Left renal pelvis (tissue), 4 donors: ENCODE data around the gene PALD1. TPM values are rescaled to one million over a fixed set of nuclear protein-coding genes. Genes with fewer than 3 reads are reported as not detected.

Experiments used
- DNase-seq, 4 donors: peaks; one replicate each; pipeline ENCODE4 v3.0.0-alpha.2; 2013; ENCODE audit warnings: low read depth in 4 of 4, low spot score in 3 of 4
- polyA plus RNA-seq, 4 donors: library from polyadenylated mRNA; unstranded; fragments of 120-200 nt; gene quantifications; one replicate each; pipeline ENCODE4 v1.2.1, GENCODE V29; 2013; ENCODE audit not compliant: insufficient read length in 4 of 4

The PALD1 gene
- polyA plus RNA-seq, 4 donors = 9.2 to 11.8 (median 10.6) TPM

GRCh38 chr10:70530315-70530714 lies 51.7 kb downstream of the PALD1 start:
- DNase-seq = no peak

- DNase-seq = no peak
Measured at GRCh38 chr10:70532554-70533188, 54.1 kb downstream of the PALD1 start.

DNA sequence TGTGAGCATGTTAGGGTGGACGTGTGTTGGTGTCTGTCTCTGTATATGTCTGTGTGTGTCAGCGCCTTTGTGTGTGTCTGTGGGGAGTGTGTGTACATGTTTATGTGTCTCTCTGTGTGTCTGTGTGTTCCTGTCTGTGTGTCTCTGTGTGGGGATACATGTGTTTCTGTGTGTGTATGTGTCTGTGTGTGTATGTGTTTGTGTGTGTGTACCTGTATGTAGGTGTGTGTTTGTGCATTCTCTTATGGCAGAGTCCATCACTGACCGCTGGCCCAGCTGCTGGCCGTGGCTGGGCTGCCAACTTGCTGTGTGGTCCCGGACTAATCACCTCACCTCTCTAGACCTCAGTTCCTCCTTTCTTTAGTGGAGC lies 54.6 kb downstream of the PALD1 start:
- DNase-seq = no peak

DNA sequence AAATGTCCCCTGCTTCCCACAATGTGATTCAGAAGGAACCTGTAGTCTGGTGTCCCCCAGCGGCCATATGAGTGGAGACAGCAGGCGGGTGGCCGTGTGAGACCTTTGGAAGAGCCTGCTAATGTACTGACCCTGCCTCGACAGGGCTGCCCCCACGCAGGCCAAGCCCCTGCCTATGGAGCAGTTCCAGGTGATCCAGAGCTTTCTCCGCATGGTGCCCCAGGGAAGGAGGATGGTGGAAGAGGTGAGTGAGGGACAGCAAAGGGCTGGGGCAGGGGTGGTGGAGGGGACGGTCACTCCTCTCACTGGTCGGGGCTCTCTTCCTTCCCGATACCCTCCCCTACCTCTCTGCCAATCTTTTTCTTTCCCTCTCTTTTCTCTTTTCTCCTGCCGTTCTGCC lies 55.7 kb downstream of the PALD1 start:
- DNase-seq = no peak

- DNase-seq = no peak
Measured at GRCh38 chr10:70535001-70535400, 56.4 kb downstream of the PALD1 start.

DNA sequence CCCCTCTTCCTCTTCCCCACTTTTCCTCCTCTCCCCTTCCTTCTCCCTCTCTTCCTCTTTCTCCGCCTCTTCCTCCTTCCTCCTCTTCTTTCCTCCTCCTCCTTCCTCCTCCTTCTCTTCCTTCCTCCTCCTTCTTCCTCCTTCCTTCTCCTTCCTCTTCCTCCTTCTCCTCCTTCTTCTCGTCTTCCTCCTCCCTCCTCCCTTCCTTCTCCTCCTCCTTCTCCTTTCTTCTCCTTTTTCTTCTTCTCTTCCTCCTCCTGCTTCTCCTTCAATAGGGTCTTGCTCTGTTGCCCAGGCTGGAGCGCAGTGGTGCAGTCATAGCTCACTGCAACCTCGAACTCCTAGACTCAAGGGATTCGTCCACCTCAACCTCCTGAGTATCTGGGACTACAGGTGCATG lies 56.9 kb downstream of the PALD1 start:
- no peak for DNase-seq

- no peak for DNase-seq
Measured at GRCh38 chr10:70536196-70536861, 57.8 kb downstream of the PALD1 start.

DNA sequence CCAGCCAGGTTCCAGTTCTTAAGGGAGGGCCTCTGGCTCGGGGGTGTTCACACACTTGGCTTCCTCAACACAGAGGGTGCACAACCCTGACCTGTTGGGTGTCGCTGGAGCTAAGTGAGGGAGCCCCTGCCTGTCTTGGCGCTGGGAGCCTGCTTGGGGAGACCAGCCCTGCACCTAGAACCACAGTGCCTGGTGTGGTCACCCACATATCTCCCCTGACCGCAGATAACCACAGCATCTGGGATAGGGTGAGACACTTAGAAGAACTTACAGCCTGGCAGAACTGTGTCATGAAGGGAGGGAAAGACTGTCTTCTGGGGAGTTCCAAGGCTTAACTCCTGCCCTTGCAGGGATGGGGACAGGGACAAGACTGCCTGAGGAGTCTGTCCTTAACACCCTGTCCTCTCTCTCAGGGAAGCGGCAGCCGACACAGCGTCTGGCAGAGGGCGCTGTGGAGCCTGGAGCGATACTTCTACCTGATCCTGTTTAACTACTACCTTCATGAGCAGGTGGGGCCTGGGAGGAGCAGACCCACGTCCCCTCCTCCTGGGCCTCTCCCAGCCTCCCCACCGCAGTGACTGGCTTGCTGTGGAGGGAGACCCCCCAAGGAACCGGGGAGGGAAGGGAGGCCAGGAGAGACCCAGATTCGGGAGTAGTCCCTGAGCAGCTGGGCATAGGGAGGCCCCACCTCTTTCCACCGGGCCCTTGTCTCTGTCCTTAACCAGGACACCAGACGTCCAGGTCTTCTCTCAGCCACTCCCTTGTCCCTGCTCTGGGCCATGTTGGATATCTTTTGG lies 59.0 kb downstream of the PALD1 start:
- DNase-seq = no peak

- DNase-seq = no peak
Measured at GRCh38 chr10:70538195-70538520, 59.6 kb downstream of the PALD1 start.

- DNase-seq = no peak
Measured at GRCh38 chr10:70538731-70539338, 60.3 kb downstream of the PALD1 start.

DNA sequence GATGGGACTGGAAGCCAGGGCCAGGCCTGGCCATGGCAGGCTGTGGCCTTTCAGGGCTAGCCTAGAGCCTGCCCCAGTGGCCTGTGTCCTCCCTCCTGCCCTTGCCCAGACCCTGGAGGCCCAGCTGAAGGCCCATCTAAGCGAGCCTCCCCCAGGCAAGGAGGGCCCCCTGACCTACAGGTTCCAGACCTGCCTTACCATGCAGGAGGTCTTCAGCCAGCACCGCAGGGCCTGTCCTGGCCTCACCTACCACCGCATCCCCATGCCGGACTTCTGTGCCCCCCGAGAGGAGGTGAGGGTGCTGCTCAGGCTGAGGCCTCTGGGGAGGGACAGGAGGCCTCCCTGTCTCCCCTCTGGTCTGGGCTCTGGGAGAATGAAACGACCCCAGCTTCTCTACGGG lies 60.9 kb downstream of the PALD1 start:
- DNase-seq = no peak

DNA sequence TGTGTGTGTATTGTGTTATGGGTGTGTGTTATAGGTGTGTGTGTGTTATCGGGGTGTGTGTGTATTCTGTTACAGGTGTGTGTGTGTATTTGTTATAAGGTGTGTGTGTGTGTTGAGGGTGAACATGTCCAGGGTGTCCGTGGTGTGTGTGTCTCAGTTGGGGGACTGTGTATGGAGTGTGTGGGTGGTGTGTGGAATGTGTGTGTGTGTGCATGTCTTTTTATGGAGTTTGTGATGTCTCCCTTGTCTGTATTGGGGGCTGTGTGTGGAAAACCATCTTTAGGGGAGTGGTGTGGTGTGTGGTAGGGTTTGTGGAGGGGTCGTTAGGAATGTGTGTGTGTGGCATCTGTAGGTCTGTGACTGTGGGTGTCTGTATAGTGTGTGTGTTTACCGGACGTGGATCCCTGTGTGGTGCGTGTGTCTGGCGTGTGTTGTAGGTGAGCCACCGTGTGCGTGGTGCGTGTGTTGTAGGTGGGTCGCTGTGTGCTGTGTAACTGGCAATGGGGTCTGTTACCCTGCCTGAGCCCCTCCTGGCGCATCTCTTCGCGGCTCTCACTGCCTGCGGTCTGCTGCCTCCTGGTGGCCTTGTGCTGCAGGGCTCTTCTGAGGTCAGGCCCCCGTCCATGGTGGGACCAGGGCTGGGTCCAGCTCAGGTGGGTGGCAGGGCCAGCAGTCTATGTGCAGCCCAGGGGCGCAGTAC lies 61.7 kb downstream of the PALD1 start:
- no peak for DNase-seq

- DNase-seq = no peak
Measured at GRCh38 chr10:70540789-70541360, 62.3 kb downstream of the PALD1 start.

DNA sequence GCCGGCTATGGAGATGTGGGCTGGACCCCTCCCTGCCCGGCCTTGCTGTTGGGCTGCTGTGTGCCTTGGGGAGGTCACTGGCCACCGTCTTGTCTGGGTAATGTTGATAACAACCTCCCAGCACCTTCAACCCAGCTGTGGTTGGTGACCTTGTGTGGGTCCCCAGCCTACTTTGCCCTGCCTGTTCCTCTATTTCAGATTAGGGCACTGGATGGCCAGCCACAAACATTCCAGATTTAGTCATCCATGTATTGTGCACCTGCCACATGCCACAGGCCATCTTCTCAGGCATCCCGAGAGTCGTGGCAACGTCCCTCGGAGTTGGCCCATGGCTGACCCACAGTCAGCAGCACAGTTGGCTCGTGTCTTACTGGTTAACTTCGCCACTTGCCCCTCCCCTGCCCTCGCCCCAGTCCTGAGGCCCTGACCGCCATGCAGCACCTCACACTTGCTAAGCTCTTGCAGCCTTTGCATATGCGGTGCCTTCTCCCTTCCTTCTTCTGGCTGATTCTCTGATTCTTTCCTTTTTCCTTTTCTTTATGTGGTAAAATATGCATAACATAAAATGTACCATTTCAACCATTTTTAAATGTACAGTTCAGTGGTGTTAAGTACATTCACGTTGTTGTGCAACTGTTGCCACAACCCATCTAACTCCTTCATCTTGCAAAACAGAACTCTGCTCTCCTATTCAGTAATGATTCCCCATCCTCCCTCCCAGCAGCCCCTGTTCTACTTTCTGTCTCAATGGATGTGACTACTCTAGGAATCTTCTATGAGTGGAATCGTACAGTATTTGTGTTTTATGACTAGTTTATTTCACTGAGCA lies 63.4 kb downstream of the PALD1 start:
- no peak for DNase-seq

GRCh38 chr10:70542565-70542938 lies 64.0 kb downstream of the PALD1 start:
- no peak for DNase-seq

DNA sequence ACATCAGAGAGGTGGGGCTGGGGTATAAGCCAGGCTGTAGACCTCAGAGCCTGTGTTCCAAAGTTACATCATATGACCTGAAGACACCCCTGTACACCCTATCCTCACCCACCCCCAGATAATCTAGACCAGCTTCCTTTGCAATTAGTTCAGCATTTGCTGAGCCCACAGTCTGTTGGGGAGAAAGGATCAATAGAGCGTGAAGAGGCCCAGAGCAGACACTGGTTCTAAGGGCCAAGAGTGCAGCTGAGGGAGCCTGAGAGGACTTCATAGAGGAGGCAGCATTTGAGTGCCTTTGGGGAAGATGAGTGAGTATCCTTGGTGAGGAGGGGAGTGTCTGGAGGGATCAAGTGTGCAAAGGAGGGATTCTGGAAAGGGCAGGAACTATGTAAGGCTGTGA lies 65.3 kb downstream of the PALD1 start:
- no peak for DNase-seq

DNA sequence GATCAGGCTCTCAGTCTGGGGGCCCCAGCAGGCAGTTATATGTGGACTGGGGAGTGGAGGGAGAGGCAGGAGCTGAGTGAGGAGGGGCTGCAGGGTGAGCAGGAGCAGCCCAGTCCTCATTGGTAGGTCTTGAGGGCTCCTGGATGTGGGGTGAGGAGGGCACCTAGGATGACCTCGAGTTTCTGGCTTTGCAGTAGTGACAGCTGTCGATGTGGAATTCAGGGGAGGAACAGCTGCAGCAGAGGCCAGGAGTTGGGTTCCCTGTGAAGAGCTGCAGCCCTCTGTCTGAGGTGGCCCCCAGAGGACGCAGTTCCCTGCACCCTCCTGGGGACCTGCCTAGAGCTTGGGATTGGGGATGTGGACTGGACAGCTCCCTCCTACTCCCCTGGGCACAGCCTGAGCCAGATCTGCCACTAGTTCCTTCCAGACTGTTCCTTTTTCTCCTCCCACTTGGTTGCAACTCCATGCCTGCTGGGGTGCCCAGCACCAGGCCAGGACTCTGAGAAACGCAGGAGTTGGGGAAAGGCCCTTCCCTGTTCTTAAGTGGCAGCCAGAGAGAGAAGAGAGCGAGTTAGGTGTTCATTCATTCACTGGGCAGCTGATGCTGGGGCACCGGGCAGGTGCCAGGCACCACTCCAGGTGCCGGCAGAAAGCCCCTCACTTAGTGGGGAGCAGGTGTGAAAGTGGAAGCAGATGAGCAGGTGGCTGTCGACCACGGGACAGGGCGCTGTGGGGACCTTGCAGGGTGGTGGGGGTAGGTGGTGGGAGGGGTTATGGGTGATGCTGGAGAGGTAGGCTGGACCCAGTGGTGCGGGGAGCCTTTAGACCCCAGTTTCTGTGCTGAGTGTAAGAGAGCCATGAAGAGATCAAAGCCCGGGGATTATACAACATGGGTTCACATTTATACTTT lies 66.1 kb downstream of the PALD1 start:
- no peak for DNase-seq

- DNase-seq = no peak
Measured at GRCh38 chr10:70546584-70546983, 68.0 kb downstream of the PALD1 start.
